Superior temporal gyrus (tissue), 1 donor: Measurements from ENCODE around the gene IFFO2.

Experiments used
- DNase-seq: peaks from one replicate; pipeline ENCODE4 v3.0.0-alpha.2; 2016; ENCODE audit errors: extremely low spot score

The IFFO2 gene

GRCh38 chr1:18919197-18919905 is 37.1 kb downstream of the IFFO2 start:
- no peak for DNase-seq

- DNase-seq: no peak
Observed at GRCh38 chr1:18918417-18918816, 38.1 kb downstream of the IFFO2 start.

GRCh38 chr1:18917071-18917799 is 39.2 kb downstream of the IFFO2 start:
- DNase-seq: no peak

GRCh38 chr1:18915341-18915740 is 41.1 kb downstream of the IFFO2 start:
- no peak for DNase-seq

GRCh38 chr1:18913065-18913835 is 43.2 kb downstream of the IFFO2 start:
- DNase-seq: peak; percentile 85

- DNase-seq: no peak
Observed at GRCh38 chr1:18912550-18912949, 43.9 kb downstream of the IFFO2 start.

GRCh38 chr1:18908911-18909771 is 47.3 kb downstream of the IFFO2 start:
- no peak for DNase-seq

GRCh38 chr1:18907917-18908845 is 48.3 kb downstream of the IFFO2 start:
- no peak for DNase-seq

GRCh38 chr1:18907021-18907916 is 49.2 kb downstream of the IFFO2 start:
- DNase-seq: peak; percentile 91

GRCh38 chr1:18903291-18903756 is 53.2 kb downstream of the IFFO2 start:
- no peak for DNase-seq

- DNase-seq: peak; percentile 99
Observed at GRCh38 chr1:18902523-18903290, 53.8 kb downstream of the IFFO2 start, which contains the start of gene ALDH4A1. Gene ALDH4A1 (minus strand): TSS chr1:18902555. CDS start chr1:18902523, 32 bp downstream.

- DNase-seq: no peak
Observed at GRCh38 chr1:18901952-18902522, 54.4 kb downstream of the IFFO2 start.

- no peak for DNase-seq
Observed at GRCh38 chr1:18901147-18901951, 55.1 kb downstream of the IFFO2 start.

- DNase-seq: no peak
Observed at GRCh38 chr1:18900303-18900841, 56.1 kb downstream of the IFFO2 start.

GRCh38 chr1:18899363-18900049 is 57.0 kb downstream of the IFFO2 start:
- DNase-seq: no peak

GRCh38 chr1:18898567-18898966 is 57.9 kb downstream of the IFFO2 start:
- no peak for DNase-seq
